HEK293T (cell line): ENCODE data around the gene SLC43A2.

ENCODE experiments used
- ARNT ChIP-seq: fragments of 450-650 bp; IDR thresholded peaks from 2 replicates; pipeline ENCODE4 v1.6.1; 2017; ENCODE audit warnings: mild to moderate bottlenecking
- BHLHE40 ChIP-seq: fragments of 450-650 bp; IDR thresholded peaks from 2 replicates; pipeline ENCODE4 v1.6.1; 2016; ENCODE audit warnings: mild to moderate bottlenecking, moderate library complexity, borderline replicate concordance
- ELF4 ChIP-seq: fragments of 450-650 bp; IDR thresholded peaks from 2 replicates; pipeline ENCODE4 v1.6.1; 2017; ENCODE audit warnings: antibody characterized with exemption
- FOXA1 ChIP-seq: fragments of 450-650 bp; IDR thresholded peaks from 2 replicates; pipeline ENCODE4 v1.6.1; 2016; ENCODE audit warnings: mild to moderate bottlenecking
- FOXM1 ChIP-seq: fragments of 450-650 bp; IDR thresholded peaks from 2 replicates; pipeline ENCODE4 v1.6.1; 2017; ENCODE audit warnings: mild to moderate bottlenecking, borderline replicate concordance
- HDGF ChIP-seq: fragments of 450-650 bp; IDR thresholded peaks from 2 replicates; pipeline ENCODE4 v1.6.1; 2017; ENCODE audit warnings: antibody characterized with exemption, borderline replicate concordance
- PKNOX1 ChIP-seq: fragments of 450-650 bp; IDR thresholded peaks from 2 replicates; pipeline ENCODE4 v1.6.1; 2016
- SP1 ChIP-seq: fragments of 450-650 bp; IDR thresholded peaks from 2 replicates; pipeline ENCODE4 v1.6.1; 2017
- SUZ12 ChIP-seq: fragments of 450-650 bp; IDR thresholded peaks from 2 replicates; pipeline ENCODE4 v1.6.1; 2016; ENCODE audit warnings: mild to moderate bottlenecking
- TARDBP ChIP-seq: fragments of 450-650 bp; IDR thresholded peaks from 2 replicates; pipeline ENCODE4 v1.6.1; 2016

- TF ChIP-seq TARDBP (no peak), BHLHE40 (no peak), ELF4 (no peak), SUZ12 (no peak), FOXM1 (no peak), SP1 (no peak), ARNT (no peak), FOXA1 (no peak), HDGF (no peak), PKNOX1 (no peak)
Measured at GRCh38 chr17:1522626-1523025, 106.0 kb downstream of the SLC43A2 start.
